Neural crest cell (in vitro differentiated cells): ENCODE results near the gene SEC16A. TPM values are rescaled to one million over a fixed set of nuclear protein-coding genes. Genes with fewer than 3 reads are reported as not detected.

Source experiments
- DNase-seq: peaks from one replicate; pipeline ENCODE4 v3.0.0; 2021; ENCODE audit warnings: low read depth, mixed read lengths, low spot score
- H3K27ac Mint-ChIP-seq: one replicate; pipeline ENCODE4 v1.8.0; 2021; ENCODE audit warnings: mild to moderate bottlenecking, mixed read lengths; ENCODE audit not compliant: unreplicated experiment
- H3K27me3 Mint-ChIP-seq: 2 replicates; pipeline ENCODE4 v1.8.0; 2021; ENCODE audit warnings: low read depth, mild to moderate bottlenecking, mixed read lengths
- H3K36me3 Mint-ChIP-seq: 2 replicates; pipeline ENCODE4 v1.8.0; 2021; ENCODE audit warnings: low read depth, mild to moderate bottlenecking, mixed read lengths
- H3K4me1 Mint-ChIP-seq: 2 replicates; pipeline ENCODE4 v1.8.0; 2021; ENCODE audit warnings: mixed read lengths
- H3K4me3 Mint-ChIP-seq: one replicate; pipeline ENCODE4 v1.8.0; 2021; ENCODE audit warnings: mild to moderate bottlenecking, mixed read lengths
- H3K9me3 Mint-ChIP-seq: 2 replicates; pipeline ENCODE4 v1.8.0; 2021; ENCODE audit warnings: mixed read lengths
- CTCF ChIP-seq: fragments of 200-600 bp; sonication (generic); conservative IDR thresholded peaks from 2 replicates; pipeline ENCODE4 v1.5.0; 2021; ENCODE audit warnings: antibody characterized with exemption, mild to moderate bottlenecking
- total RNA-seq: library from RNA; stranded (reverse); gene quantifications from 2 replicates; pipeline ENCODE4 v1.2.1, GENCODE V29; 2021

SEC16A gene
- total RNA-seq, 1 donor from 2014 or later = 77.2 TPM

DNA sequence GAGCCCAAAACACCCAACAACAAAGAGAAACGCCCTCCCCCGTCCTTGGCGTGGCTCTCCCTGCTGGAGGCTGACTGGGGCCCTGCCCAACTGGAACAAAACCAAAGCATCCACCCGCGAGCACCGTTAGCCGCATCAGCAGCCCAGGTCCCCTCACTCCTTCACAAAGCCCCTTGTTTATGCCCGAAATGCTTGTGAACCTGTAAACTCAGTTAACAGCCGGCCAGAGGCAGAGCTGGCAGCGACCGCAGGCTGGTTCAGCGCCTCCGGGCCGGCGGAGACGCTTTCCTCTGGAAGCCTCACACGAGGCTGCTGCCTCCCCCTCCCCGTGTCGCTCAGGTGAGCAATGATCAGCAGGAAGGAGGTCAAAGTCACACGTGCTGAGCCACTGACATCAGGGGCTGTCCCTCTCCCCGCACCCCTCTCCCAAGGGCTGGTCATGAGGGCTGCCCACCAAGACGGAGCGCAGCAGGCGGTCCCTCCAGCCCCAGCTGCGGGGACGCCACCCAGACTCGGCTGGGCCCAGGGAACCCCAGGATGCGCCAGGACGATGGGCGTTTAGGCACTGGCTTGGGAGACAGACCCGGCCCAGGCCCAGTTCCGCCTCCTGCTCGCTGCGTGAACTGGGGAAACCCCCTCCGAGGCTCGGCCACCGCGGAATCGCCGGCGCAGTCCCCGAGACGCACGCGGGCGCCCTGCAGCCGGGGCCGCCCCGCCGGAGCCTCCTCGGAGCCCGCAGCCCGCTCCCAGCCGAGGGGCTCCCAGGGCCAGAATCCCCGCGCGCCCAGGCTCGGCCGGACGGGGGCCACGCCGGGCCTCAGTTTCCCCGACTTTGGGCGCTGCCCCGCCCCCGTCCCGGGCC is 83.4 kb downstream of the SEC16A start:
- DNase-seq = peak; percentile 6
- Mint-ChIP-seq H3K36me3 (no peaks in the 10 kb centered on the region), H3K4me3 (peak overlapping the region; percentile 91), H3K9me3 (no peaks in the 10 kb centered on the region), H3K27me3 (no peaks in the 10 kb centered on the region), H3K27ac (peak overlapping the region; percentile 87), H3K4me1 (peaks cover 8% of the 10 kb centered on the region)
- TF ChIP-seq CTCF = no peak

DNA sequence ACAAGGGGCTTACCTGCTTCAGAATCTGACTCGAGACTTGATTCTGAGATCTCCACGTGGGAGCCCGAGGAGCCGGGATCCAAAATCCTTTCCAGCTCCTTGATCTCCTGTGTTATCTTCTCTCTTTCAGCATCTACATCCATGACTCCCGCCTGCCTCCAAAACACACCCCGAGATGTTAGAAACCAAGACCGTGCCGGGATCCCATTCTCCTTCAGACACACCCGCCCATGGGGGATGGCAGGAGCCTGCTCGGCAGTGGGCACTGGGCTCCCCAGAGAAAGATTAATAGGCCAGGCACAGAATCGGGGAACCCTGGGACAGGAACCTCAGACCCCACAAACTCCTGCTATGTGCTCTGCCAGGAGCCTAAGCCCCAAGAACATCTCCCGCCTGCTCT is 84.6 kb downstream of the SEC16A start:
- H3K27ac Mint-ChIP-seq = no peak overlapping the region
- H3K4me1 Mint-ChIP-seq = peaks cover 8% of the 10 kb centered on the region
- H3K27me3 Mint-ChIP-seq = no peaks in the 10 kb centered on the region
- H3K36me3 Mint-ChIP-seq = no peaks in the 10 kb centered on the region
- no peak for DNase-seq
- H3K4me3 Mint-ChIP-seq = peak overlapping the region; percentile 91
- TF ChIP-seq CTCF = no peak
- H3K9me3 Mint-ChIP-seq = no peaks in the 10 kb centered on the region

- TF ChIP-seq CTCF = no peak
- no peak overlapping the region for H3K27ac Mint-ChIP-seq
- no peaks in the 10 kb centered on the region for H3K27me3 Mint-ChIP-seq
- H3K36me3 Mint-ChIP-seq = no peaks in the 10 kb centered on the region
- H3K9me3 Mint-ChIP-seq = no peaks in the 10 kb centered on the region
- no peak overlapping the region for H3K4me3 Mint-ChIP-seq
- DNase-seq = no peak
- peaks cover 8% of the 10 kb centered on the region for H3K4me1 Mint-ChIP-seq
Observed at GRCh38 chr9:136397643-136398042, 85.2 kb downstream of the SEC16A start.

GRCh38 chr9:136396219-136396515 is 86.7 kb downstream of the SEC16A start:
- H3K27me3 Mint-ChIP-seq = no peaks in the 10 kb centered on the region
- H3K4me3 Mint-ChIP-seq = peak overlapping the region; percentile 57

More at GRCh38 chr9:136396219-136396515, 86.7 kb downstream of the SEC16A start:
- Mint-ChIP-seq H3K4me1 (peaks cover 8% of the 10 kb centered on the region), H3K36me3 (peaks cover 2% of the 10 kb centered on the region), H3K27ac (no peak overlapping the region), H3K9me3 (no peaks in the 10 kb centered on the region)
- DNase-seq = no peak
- no peak for TF ChIP-seq CTCF
